GM13977 (cell line): ENCODE measurements around the gene GLRB.

Experiments used
- DNase-seq: peaks from one replicate; pipeline ENCODE4 v3.0.0; 2012; ENCODE audit warnings: low spot score
- in situ Hi-C: fragments of 300-500 bp; cut with MboI; formaldehyde crosslinking; loops from one replicate; pipeline ENCODE4 v1.12.0; 2022; ENCODE audit warnings: low sequenced_read_pairs, low pct_unique_long_range_greater_than_20kb, mixed read lengths, inconsistent platforms; ENCODE audit not compliant: unreplicated experiment
- TF ChIP-seq, protein P1 (sequence below): IDR thresholded peaks from 2 replicates; pipeline ENCODE4 v1.5.1; 2012; ENCODE audit warnings: mild to moderate bottlenecking, control low read depth; ENCODE audit not compliant: insufficient read depth; ENCODE audit errors: extremely low read depth, missing control alignments

GLRB gene

DNA sequence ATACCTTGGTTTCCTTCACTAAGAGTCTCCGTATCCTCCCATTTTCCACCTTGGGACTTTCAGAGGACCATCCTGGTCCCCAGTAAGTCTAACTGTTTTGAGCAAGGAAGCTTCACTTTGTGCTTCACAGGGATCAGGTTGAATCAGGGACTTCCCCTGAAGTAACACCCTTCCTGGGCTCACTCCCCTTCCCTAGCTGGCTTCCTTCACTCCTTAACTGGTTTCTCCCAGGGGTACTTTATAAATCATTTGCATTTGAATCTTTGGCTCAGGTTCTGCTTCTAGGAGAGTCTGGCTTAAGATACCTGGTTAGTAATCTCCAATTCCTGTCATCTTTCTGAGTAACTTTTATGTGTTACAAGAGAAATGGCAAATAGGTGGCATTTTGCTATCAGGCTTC lies 120.1 kb downstream of the GLRB start:
- in situ Hi-C loops: no loop called here
- DNase-seq: no peak
- TF ChIP-seq, protein P1, sequence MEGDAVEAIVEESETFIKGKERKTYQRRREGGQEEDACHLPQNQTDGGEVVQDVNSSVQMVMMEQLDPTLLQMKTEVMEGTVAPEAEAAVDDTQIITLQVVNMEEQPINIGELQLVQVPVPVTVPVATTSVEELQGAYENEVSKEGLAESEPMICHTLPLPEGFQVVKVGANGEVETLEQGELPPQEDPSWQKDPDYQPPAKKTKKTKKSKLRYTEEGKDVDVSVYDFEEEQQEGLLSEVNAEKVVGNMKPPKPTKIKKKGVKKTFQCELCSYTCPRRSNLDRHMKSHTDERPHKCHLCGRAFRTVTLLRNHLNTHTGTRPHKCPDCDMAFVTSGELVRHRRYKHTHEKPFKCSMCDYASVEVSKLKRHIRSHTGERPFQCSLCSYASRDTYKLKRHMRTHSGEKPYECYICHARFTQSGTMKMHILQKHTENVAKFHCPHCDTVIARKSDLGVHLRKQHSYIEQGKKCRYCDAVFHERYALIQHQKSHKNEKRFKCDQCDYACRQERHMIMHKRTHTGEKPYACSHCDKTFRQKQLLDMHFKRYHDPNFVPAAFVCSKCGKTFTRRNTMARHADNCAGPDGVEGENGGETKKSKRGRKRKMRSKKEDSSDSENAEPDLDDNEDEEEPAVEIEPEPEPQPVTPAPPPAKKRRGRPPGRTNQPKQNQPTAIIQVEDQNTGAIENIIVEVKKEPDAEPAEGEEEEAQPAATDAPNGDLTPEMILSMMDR: no peak

DNA sequence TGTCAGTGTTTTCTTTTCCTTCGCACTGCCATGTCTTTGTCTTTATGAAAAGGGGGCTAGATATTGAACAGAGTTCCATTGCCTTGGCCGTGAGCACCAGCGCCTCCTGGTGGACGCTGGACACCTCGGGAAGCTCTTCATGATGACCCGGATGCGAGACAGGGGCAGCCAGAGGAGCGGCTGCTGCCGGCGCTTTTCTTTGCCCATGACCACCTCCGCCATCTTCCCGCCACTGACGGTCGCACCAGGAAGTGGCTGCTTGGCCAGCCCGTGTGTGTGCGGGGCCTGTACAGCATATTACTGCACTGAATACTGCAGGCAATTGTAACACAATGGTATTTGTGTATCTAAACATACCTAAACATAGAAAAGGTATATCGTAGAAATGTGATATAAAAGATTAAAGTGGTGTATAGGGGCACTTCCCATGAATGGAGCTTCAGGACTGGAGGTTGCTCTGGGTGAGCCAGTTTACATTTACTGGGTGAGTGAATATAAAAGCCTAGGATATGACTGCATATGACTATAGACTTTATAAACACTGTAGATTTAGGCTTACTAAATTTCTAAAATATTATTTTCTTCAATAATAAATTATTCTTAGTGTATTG lies 128.8 kb downstream of the GLRB start:
- peak; percentile 27 for DNase-seq
- TF ChIP-seq, protein P1: peak; percentile 69
- in situ Hi-C loops: no loop called here

DNA sequence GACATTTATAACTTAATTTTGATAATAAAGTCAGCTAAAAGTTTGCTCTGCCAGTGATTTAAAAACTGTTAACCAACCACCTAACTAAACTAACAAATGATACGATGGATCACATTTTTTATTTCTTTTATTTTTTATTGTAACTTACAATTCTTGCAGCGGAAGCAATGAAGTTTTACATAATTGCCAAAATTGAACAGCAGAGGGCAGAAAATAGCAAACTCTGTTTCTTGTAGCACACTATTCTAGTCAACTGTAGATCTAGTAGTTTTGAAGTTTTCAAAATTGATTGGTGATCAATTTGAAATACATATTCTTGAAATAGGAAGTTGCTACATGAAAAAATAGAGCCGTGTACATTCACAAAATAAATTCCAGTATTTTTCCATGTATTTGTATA lies 141.8 kb downstream of the GLRB start:
- in situ Hi-C loops: loop anchor here (10.0 kb wide), 1 partner anchor 767 kb away; no protein-coding TSS in a partner anchor
- DNase-seq: no peak
- TF ChIP-seq, protein P1: peak; percentile 48

DNA sequence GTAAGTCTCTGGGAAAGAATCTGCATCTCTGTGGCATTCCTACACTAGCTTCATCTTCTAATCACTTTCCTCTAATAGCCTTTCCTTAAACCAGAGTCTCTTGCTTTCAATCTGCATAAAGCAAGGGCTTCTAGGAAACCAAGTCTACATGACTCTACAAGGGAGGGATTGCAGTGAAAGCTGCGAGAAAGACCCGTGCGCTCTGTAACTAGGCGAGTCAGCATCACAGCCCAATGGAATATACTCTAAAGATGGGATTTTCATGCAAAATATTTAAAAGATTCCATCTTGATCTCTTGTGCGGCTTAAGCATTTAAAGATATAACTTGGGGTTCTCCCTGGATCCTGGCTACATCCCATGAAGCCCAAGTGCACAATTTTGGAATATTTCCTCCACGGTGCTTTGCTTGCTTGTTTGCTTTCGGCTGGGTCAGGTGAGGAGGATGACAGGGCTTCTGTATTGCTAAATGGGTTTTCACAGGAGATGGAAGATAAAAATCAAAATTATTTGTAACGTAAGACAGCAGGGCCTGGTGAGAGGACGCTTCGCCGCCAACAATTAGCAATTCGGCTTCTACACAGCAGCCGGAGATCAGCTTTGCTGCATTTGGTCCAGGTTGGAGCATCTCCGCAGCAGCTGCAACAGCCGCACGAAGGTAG lies 143.9 kb downstream of the GLRB start:
- in situ Hi-C loops: loop anchor here (10.0 kb wide), 1 partner anchor 765 kb away; no protein-coding TSS in a partner anchor
- TF ChIP-seq, protein P1: no peak
- DNase-seq: no peak

DNA sequence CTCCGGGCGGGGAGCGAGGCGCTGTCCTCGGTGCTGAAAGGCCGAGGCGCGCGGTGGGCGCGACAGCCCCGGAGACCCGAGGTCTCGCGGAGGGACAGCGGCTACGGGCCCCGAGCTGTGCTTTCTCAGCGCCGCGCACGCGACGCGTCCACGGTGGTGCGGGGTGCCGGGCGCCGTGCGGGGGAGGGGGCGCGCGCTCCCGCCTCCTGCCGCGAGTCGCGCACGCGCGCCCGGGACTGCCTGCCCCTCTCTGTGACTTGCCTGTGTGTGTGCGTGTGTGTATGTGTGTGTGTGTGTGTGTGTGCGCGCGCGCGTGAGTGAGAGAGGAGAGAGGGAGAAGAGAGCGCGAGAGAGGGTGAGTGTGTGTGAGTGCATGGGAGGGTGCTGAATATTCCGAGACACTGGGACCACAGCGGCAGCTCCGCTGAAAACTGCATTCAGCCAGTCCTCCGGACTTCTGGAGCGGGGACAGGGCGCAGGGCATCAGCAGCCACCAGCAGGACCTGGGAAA lies 144.5 kb downstream of the GLRB start, which contains the start of gene GRIA2:
GRIA2 (plus strand) TSS at position 358 of the 511 bp plus-strand sequence. CDS start 315 bp downstream, outside the sequence.
- peak; percentile 45 for DNase-seq
- in situ Hi-C loops: no loop called here
- TF ChIP-seq, protein P1: no peak

DNA sequence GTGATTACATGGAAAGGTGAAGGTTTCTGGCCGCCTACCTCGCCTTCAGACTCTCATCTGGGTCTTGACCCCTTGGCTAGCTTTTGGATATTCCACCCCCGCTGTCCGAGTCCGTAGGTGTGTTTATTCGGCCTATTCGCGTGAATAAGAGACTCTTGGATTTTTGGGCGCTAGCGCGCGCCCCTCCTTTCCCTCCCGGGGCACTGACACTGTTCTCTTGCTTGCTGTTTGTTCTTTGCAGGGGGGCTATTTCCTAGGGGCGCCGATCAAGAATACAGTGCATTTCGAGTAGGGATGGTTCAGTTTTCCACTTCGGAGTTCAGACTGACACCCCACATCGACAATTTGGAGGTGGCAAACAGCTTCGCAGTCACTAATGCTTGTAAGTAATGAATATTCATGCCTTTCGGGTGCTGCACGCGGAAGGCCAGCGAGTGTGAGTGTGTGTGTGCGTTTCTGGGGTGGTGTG lies 145.5 kb downstream of the GLRB start:
- no peak for DNase-seq
- TF ChIP-seq, protein P1: no peak
- in situ Hi-C loops: no loop called here
